GF-D8 (cell line): ENCODE data around the gene RAB5A.
"Not testable (repeated sequence)": the region's sequence is repeated elsewhere in the genome, so short reads cannot be mapped to it uniquely, and the experiment has no call there.

Experiments used
- DNase-seq: peaks from one replicate; lab custom pipeline; 2025; lab: John Stamatoyannopoulos, UW

RAB5A gene

GRCh38 chr3:19946832-19947548 lies at the start of gene RAB5A:
Gene RAB5A (plus strand): TSS chr3:19947097. CDS start chr3:19950899, 3,802 bp downstream.
- DNase-seq, result peak; percentile 93

- DNase-seq, result no peak
Observed at GRCh38 chr3:19898721-19899120, 48.2 kb upstream of the RAB5A start.

DNA sequence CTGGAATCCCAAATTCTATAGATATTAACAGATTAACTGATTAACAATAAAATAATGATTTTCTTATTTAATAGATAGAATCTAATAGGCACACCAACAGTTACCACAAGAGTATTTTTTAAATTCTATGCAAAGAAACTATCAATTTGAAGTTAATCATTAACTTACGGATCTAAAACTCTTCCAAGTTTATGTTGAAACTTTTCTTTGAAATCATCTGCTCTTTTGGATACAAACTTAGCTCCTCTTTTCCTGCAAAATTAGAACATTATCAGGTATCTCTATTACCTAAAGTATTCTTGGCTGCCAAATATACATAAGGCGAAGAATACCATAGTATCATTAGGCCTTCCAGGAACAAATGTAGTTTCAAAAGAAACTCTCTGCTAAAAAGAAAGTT lies 47.6 kb upstream of the RAB5A start:
- DNase-seq, result no peak

- not testable (repeated sequence) for DNase-seq
Observed at GRCh38 chr3:19899833-19900232, 47.1 kb upstream of the RAB5A start.

DNA sequence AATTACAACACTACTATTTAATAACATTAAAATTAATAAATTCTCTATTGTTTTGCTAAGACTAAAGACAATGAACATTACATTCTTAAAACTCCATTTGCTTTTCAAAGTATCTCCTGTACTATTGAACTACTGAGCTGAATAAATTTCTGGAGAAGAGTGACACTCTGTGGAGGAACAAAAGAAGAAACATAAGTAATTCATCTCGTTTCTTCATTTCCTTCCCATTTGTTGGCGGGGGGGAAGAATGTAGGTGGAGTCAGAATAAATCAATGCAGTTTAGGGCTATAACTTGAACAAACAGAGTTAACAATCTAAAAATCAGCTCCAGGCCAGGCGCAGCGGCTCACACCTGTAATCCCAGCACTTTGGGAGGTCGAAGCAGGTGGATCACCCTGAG lies 45.6 kb upstream of the RAB5A start:
- DNase-seq, result peak; percentile 3

GRCh38 chr3:19901918-19902317 lies 45.0 kb upstream of the RAB5A start:
- no peak for DNase-seq

DNA sequence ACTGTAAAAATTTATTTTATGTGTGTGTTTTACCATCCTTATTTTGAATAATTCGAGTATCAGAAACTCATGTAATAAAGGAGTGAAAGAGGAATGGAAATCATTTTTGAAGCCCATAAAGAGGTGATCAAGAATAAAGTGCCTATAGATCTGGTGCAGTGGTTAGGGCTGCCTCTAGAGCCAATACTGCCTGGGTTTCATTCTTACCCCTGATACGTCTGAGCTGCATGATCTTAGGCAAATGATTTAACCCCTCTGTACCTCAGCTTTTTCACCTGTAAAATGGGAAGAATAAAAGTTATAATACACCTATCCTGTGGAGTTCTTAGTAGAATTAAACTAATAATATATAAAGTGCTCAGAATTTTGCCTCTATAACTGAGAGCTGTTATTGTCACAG lies 43.2 kb upstream of the RAB5A start:
- no peak for DNase-seq

DNA sequence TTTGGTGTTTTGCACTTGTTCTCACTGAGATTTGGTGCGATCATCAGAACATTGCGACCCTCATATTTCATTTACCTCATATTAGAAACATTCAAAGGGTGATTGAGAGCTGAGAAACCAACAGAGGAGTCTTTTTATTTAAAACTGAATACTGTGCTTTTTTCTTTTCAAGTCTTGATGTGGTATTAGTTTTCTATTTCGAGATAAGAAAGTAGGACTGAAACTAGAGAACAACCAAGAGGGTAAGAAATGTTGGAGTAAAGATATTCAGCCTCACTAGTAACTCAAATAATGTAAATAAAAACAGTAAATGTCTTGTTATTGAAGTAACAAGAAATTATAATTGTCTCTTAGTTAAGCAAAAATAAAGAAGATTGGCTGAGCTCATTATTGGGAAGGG lies 39.4 kb upstream of the RAB5A start:
- DNase-seq, result no peak

DNA sequence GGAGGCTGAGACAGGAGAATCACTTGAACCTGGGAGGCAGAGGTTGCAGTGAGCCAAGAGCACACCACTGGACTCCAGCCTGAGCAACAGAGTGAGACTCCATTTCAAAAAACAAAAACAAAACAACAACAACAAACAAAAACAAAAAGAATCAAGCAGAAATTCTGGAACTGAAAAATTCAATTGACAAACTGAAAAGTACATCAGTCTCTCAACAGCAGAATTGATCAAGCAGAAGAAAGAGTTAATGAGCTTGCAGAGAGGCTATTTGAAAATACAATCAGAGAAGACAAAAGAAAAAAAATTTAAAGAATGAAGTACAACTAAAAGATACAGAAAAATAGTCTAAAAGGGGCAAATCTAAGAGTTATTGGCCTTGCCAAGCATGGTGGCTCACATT lies 35.4 kb upstream of the RAB5A start:
- no peak for DNase-seq

GRCh38 chr3:19917167-19917566 lies 29.7 kb upstream of the RAB5A start:
- no peak for DNase-seq

DNA sequence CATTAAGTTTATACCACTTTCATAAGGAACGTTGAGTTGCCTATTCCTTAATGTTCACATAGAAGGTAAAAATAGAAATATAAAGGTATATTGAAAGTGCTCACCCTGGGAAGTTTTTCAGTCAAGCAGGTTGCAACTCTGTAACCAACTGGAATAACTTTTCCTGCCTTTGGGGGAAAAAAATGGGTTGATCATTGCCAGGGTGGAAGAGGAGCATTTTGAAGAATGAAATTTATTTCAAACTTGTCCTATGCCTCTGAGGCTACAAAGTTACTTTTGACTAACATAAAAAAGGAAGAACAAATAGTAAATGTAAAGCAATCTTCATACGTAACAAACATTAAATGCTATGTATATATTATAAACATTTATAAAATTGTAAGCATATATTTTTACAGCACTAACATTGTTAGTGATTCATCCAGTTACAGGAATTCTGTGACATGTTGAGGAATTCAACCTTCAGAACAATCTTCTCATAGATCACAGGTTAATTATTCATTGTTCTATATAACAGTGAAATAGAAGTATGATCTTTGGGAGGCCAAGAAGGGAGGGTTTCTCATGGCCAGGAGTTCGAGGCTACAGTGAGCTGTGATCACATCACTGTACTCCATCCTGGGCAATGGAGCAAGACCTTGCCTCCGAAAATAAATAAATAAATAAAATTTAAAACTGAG lies 26.4 kb upstream of the RAB5A start:
- DNase-seq, result no peak

DNA sequence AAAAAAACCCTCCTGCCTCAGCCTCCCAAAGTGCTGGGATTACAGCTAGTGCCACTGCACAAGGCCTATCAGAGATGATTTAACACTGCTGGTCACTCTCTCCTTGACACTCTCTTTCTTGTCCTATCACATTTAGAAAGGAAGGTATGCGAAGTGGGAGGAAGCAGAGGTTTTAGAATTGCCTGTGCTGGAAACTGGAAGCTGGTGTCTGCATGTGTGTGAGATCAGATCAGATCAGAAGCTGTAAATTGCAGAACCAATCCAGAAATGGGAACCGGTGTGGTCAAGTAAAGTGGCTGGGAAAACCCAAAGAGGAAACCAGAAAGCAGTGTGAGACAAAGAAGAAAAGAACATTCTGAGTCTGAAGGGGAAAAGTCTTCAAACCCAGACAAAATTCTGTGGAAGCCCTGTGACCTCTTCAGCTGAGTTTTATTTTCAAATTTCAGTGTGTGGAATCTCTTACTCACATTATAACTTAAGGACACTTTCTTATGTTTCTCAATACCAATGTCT lies 15.7 kb upstream of the RAB5A start:
- peak; percentile 76 for DNase-seq

GRCh38 chr3:19931767-19932188 lies 15.1 kb upstream of the RAB5A start:
- no peak for DNase-seq

DNA sequence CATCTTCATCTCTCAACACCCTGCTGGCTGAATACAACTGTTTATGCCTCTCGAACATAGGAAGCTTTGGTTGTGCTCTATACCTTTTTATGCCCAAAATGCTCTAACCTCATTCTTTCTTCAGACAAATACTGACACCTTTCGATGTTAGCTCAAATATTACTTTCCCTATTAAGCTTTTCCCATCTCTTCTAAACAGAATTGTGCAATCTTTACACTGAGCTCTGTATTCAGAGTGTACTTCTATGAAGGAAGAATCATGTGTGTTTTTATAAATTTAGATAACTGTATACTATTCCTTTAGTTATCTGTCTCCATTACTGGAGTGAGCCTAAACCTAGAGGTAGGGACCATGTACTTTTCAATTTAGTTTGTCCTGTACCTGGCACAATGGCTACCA lies 14.5 kb upstream of the RAB5A start:
- no peak for DNase-seq

DNA sequence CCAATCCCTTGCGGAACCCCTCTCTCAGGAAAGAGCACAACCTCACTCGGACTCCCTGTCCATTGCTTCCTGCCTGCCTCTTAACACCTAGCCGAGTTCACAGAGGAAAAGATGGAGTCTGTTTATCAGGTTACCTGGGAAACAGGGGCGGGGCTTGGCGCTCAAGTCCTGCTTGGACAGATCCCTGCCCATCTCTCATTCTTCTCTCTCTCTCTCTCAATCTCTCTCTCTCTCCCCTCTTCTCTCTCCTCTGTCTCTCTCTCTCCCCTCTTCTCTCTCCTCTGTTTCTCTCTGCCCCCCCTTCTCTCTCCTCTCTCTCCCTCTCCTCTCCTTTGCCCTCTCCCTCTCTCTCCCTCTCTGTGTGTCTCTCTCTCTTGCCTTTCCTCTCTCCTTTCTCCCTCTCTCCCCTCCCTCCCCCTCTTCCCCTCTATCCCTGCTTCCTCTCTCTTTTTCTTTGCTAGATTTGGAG lies 12.8 kb upstream of the RAB5A start, which contains the start of gene EFHB:
Gene EFHB (minus strand): TSS at position 120 of the 469 bp plus-strand sequence. CDS start 199 bp downstream, outside the sequence.
- no peak for DNase-seq

DNA sequence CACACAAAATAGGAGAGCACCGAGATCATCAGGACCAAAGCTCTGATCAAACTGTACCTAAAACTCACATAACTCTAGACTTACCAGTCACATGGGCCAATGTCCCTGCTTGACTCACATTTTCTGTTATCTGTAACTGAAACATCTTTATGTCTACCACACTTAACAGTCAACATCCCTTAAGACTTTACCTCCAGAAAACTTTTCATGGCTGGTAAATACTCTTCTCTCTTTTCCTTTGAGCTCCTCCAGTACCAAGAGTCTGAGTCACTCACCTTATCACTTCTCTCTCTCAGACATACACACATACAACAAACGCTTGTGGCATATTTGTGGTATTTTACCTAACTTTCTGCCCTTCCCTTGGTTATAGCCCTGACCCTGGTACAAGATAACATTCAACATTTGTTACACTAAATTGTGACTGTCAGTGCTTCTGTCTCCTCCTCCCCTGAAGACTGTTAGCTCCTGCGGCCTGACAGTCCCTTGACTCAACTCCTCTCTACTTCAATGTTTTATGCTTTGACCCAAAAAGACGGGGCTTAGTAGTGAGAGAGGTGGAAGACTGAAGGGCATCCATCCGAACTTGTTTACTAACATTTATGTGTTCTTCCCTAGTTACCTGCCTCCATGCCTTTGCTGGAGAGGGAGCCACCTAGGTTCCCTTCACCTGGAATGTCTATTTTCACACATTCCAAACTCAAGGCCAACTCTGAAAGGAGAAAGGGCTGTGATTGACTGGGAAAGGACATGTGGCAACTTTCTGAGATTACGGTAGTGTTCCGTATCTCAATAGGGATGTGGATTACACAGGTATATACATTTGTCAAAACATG lies 9.2 kb upstream of the RAB5A start:
- no peak for DNase-seq

DNA sequence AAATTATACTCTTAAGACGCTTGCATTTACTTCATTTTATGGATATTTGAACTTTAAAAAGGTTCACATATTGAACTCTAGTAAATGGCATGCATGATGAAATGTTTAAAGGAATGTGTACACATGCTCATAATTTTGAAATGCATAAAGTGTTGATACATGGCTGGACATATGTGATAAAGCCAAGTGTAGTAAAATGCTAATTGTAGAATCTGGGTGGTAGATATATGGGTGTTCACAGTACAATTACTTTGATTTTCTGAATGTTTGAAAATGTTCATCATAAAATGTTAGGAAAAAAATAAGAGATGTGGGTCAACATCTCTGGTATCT lies 8.6 kb upstream of the RAB5A start:
- DNase-seq, result no peak

DNA sequence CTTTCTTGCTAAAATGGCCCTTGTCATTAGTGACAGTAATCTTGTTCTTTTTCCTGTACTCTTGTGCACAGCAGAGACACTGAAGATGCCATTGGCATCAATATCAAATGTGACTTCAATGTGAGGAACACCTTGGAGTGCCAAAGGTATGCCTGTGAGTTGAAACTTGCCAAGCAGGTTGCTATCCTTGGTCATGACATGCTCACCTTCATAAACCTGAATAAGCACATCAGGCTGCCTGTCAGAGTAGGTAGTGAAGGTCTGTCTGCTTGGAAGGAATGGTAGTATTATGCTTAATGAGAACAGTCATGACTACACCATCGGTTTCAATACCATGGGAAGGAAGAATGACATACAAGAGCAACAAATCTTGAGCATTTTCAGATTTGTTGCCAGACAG lies 6.3 kb upstream of the RAB5A start:
- no peak for DNase-seq

DNA sequence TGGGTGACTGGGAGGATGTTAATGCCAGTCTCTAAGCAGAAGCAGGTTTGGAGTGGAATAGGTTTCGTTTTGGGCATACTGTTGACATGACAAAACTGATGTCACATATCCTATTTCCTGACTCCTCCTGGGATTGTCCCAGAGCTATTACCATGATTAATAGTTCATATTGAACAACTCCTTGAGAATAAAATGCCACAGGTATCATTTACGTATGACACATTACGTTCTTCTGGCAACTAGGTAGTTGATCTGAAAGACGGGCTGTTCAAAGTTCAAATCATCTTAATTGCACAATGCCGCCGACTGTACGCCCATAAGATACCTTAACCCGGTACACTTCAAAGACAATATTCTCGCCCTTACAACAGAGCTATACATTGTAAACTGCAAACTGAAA lies 1.4 kb upstream of the RAB5A start:
- DNase-seq, result no peak

DNA sequence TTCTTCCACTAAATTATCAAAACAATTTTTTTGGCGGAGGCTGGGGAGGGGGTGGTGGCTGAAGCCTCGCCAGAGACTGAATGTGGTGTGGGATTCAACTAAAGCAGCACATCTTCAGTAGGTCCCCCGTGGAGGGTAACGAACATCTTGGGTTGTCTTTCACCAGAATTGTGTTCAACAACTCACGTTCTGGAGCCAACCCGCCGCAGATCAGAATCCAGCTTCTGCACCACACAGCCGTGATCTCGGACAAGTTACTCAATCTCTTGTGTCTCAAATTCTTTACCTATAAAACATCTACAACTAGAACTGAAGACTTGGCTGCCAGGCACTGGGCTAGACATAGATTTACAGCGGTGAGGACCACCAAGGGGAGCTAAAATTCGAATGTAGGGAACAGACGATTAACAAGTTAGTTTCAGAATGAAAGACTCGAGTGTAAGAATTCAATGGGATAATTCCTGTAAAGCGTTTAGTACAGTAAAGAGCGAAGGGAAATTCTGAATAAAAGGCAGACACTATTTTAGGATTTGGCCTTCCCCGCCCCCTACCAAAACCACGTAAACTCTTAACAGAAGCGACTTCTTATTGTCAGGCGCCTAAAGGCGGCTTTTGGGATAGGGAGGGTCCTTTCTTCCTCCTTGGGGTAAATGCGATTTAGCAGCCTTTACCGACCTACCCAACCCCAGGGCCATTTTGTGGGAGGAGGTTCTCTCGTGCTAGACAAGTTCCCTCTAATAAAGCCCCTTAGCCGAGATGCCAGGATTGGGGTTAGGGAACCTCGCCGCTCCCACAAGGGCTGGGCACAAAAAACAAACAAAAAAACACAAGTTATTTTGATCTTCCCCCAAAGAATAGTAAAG lies 697 bp upstream of the RAB5A start:
- no peak for DNase-seq

DNA sequence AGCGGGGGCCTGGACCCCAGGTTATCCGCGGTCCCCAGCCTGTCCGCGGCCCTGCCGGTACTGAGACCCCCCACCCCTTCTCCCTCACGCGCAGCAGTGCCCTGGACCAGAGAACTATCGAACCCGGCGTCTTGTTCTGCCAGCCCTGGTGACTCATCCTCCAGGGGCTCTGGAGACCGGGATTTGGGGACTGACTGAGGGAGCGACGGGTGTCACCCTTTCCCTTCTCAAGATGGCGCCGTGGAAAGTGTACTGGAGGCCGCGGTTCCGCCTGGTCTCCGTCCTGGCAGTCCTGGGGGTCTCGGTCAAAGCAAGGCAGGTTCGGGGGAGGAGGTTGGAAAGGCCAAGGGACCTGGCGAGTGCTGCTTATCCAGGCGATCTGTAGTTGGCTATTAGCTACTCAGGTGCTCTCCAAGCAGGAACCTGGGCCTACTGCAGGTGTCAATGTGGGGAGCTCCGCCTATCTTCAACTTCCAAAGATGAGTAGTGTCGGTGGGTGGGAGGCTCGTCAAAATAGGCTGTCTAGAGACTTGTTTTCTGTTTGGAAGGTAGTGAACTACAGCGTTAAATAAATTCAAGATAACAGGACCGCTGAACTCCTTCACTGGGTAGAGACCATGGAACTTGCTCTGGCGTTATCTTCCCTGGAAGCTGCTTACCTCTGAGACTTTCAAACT lies 790 bp downstream of the RAB5A start:
- no peak for DNase-seq
